ENCODE results near the gene KCNH1.

DNA sequence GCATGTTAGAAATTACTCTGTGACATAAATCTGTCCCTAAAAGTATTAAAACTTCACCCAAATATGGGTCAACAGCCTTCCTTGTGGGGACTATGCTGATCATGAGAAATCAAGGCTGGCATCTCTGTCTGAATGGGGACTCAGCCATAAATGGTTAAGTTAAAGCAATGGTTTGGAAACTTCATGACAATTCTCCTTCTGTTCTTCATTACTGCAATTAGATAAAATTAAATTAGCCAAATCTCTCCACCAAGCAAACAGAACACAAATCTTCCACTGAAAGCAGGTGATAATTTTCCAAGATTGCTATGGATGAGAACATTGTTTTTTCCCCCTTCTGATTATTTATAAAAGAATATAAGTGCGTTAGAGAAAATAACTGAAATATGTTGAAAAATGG is 346.1 kb downstream of the KCNH1 start:
- TF ChIP-seq, protein P1, sequence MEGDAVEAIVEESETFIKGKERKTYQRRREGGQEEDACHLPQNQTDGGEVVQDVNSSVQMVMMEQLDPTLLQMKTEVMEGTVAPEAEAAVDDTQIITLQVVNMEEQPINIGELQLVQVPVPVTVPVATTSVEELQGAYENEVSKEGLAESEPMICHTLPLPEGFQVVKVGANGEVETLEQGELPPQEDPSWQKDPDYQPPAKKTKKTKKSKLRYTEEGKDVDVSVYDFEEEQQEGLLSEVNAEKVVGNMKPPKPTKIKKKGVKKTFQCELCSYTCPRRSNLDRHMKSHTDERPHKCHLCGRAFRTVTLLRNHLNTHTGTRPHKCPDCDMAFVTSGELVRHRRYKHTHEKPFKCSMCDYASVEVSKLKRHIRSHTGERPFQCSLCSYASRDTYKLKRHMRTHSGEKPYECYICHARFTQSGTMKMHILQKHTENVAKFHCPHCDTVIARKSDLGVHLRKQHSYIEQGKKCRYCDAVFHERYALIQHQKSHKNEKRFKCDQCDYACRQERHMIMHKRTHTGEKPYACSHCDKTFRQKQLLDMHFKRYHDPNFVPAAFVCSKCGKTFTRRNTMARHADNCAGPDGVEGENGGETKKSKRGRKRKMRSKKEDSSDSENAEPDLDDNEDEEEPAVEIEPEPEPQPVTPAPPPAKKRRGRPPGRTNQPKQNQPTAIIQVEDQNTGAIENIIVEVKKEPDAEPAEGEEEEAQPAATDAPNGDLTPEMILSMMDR (IDR thresholded peaks at IDR 0.05) = no peak
- no peak for TF ChIP-seq ZNF416 (CRISPR knock-in tag; IDR thresholded peaks at IDR 0.05)
- no peak for TF ChIP-seq CREB1 (CRISPR knock-in tag; IDR thresholded peaks at IDR 0.05)
- TF ChIP-seq NR2C2 (CRISPR knock-in tag; IDR thresholded peaks at IDR 0.05) = no peak
- no peak for TF ChIP-seq CREM (CRISPR knock-in tag; IDR thresholded peaks at IDR 0.05)
- TF ChIP-seq, protein P2, sequence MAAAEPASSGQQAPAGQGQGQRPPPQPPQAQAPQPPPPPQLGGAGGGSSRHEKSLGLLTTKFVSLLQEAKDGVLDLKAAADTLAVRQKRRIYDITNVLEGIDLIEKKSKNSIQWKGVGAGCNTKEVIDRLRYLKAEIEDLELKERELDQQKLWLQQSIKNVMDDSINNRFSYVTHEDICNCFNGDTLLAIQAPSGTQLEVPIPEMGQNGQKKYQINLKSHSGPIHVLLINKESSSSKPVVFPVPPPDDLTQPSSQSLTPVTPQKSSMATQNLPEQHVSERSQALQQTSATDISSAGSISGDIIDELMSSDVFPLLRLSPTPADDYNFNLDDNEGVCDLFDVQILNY (CRISPR knock-in tag; IDR thresholded peaks at IDR 0.05) = no peak
- TF ChIP-seq, protein P3, sequence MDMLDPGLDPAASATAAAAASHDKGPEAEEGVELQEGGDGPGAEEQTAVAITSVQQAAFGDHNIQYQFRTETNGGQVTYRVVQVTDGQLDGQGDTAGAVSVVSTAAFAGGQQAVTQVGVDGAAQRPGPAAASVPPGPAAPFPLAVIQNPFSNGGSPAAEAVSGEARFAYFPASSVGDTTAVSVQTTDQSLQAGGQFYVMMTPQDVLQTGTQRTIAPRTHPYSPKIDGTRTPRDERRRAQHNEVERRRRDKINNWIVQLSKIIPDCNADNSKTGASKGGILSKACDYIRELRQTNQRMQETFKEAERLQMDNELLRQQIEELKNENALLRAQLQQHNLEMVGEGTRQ (CRISPR knock-in tag; IDR thresholded peaks at IDR 0.05) = no peak
- TF ChIP-seq TEAD4 (CRISPR knock-in tag; IDR thresholded peaks at IDR 0.05) = no peak
- TF ChIP-seq ZNF138 (CRISPR knock-in tag; conservative IDR thresholded peaks at IDR 0.05) = no peak
- TF ChIP-seq, protein P4, sequence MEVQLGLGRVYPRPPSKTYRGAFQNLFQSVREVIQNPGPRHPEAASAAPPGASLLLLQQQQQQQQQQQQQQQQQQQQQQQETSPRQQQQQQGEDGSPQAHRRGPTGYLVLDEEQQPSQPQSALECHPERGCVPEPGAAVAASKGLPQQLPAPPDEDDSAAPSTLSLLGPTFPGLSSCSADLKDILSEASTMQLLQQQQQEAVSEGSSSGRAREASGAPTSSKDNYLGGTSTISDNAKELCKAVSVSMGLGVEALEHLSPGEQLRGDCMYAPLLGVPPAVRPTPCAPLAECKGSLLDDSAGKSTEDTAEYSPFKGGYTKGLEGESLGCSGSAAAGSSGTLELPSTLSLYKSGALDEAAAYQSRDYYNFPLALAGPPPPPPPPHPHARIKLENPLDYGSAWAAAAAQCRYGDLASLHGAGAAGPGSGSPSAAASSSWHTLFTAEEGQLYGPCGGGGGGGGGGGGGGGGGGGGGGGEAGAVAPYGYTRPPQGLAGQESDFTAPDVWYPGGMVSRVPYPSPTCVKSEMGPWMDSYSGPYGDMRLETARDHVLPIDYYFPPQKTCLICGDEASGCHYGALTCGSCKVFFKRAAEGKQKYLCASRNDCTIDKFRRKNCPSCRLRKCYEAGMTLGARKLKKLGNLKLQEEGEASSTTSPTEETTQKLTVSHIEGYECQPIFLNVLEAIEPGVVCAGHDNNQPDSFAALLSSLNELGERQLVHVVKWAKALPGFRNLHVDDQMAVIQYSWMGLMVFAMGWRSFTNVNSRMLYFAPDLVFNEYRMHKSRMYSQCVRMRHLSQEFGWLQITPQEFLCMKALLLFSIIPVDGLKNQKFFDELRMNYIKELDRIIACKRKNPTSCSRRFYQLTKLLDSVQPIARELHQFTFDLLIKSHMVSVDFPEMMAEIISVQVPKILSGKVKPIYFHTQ (CRISPR knock-in tag; IDR thresholded peaks at IDR 0.05) = no peak
